HEK293 (cell line): Measurements from ENCODE around the gene BCAS3.

ENCODE experiments used
- CTCF ChIA-PET: fragments of 350-600 bp; formaldehyde crosslinking; extraction: SDS; loops from one replicate; lab custom pipeline; 2021; ENCODE audit warnings: antibody characterized with exemption; lab: Yijun Ruan, JAX
- POLR2A ChIA-PET: fragments of 300-600 bp; formaldehyde crosslinking; extraction: SDS; loops from one replicate; lab custom pipeline; 2020; ENCODE audit warnings: antibody characterized with exemption, inconsistent platforms; lab: Yijun Ruan, JAX
- H3K27ac ChIP-seq: fragments of 200-500 bp; sonication (Bioruptor generic); 2 replicates; pipeline ENCODE4 v1.5.1; 2014; ENCODE audit warnings: low read depth, low read length, control low read depth, inconsistent platforms; ENCODE audit errors: extremely low read depth
- H3K36me3 ChIP-seq, 2 experiments: fragments of 200-500 bp in 1 of 2; sonication (Bioruptor generic) in 1 of 2; 1 replicate in 1 of 2; 2 replicates in 1 of 2; pipeline ENCODE4 v1.5.1; 2014 to 2017; ENCODE audit warnings: inconsistent platforms in 2 of 2, low read length in 2 of 2; ENCODE audit not compliant: control insufficient read depth in 2 of 2, insufficient read depth in 1 of 2
- H3K4me1 ChIP-seq: fragments of 200-500 bp; sonication (Bioruptor generic); 2 replicates; pipeline ENCODE4 v1.5.1; 2014; ENCODE audit warnings: mild to moderate bottlenecking, low read length, inconsistent platforms; ENCODE audit not compliant: control insufficient read depth, insufficient read depth
- H3K4me3 ChIP-seq: 2 replicates; pipeline ENCODE4 v1.5.1; 2011; ENCODE audit warnings: low read depth, mild to moderate bottlenecking, control low read depth, low read length, moderate library complexity
- H3K9me3 ChIP-seq: fragments of 200-500 bp; sonication (Bioruptor generic); 2 replicates; pipeline ENCODE4 v1.5.1; 2014; ENCODE audit warnings: low read depth, low read length, inconsistent platforms; ENCODE audit not compliant: control insufficient read depth, insufficient read depth
- GFI1B ChIP-seq: fragments of 450-650 bp; formaldehyde crosslinking; IDR thresholded peaks from 2 replicates; pipeline ENCODE4 v1.5.1; 2016; ENCODE audit warnings: missing biosample characterization, missing genetic modification characterization
- HIC1 ChIP-seq: fragments of 450-650 bp; formaldehyde crosslinking; IDR thresholded peaks from 2 replicates; pipeline ENCODE4 v1.5.1; 2016; ENCODE audit warnings: missing biosample characterization, missing genetic modification characterization
- KLF1 ChIP-seq: fragments of 450-650 bp; formaldehyde crosslinking; IDR thresholded peaks from 2 replicates; pipeline ENCODE4 v1.5.1; 2016; ENCODE audit warnings: missing biosample characterization, missing genetic modification characterization
- KLF7 ChIP-seq: fragments of 450-650 bp; formaldehyde crosslinking; IDR thresholded peaks from 2 replicates; pipeline ENCODE4 v1.5.1; 2016; ENCODE audit warnings: missing biosample characterization, missing genetic modification characterization, borderline replicate concordance
- KLF8 ChIP-seq: fragments of 450-650 bp; formaldehyde crosslinking; IDR thresholded peaks from 2 replicates; pipeline ENCODE4 v1.5.1; 2016; ENCODE audit warnings: missing biosample characterization, missing genetic modification characterization
- MEIS1 ChIP-seq: sonication (generic); formaldehyde crosslinking; IDR thresholded peaks from 2 replicates; pipeline ENCODE4 v1.8.1; 2022; ENCODE audit warnings: missing genetic modification reagents, mild to moderate bottlenecking, borderline replicate concordance
- OVOL3 ChIP-seq: fragments of 450-650 bp; formaldehyde crosslinking; IDR thresholded peaks from 2 replicates; pipeline ENCODE4 v1.5.1; 2016; ENCODE audit warnings: missing biosample characterization, missing genetic modification characterization
- PRDM4 ChIP-seq: fragments of 450-650 bp; formaldehyde crosslinking; IDR thresholded peaks from 2 replicates; pipeline ENCODE4 v1.5.1; 2017; ENCODE audit warnings: missing biosample characterization, missing genetic modification characterization
- ZBTB11 ChIP-seq: fragments of 450-650 bp; formaldehyde crosslinking; conservative IDR thresholded peaks from 2 replicates; pipeline ENCODE4 v1.5.1; 2016; ENCODE audit warnings: low read depth, missing biosample characterization, missing genetic modification characterization
- ZEB2 ChIP-seq: fragments of 450-650 bp; formaldehyde crosslinking; IDR thresholded peaks from 2 replicates; pipeline ENCODE4 v1.5.1; 2016; ENCODE audit warnings: missing biosample characterization, missing genetic modification characterization
- ZFP69B ChIP-seq: fragments of 450-650 bp; formaldehyde crosslinking; IDR thresholded peaks from 2 replicates; pipeline ENCODE4 v1.5.1; 2016; ENCODE audit warnings: missing biosample characterization, missing genetic modification characterization
- ZNF138 ChIP-seq: fragments of 450-650 bp; formaldehyde crosslinking; IDR thresholded peaks from 2 replicates; pipeline ENCODE4 v1.5.1; 2016; ENCODE audit warnings: missing biosample characterization, missing genetic modification characterization, borderline replicate concordance
- ZNF211 ChIP-seq: fragments of 450-650 bp; formaldehyde crosslinking; IDR thresholded peaks from 2 replicates; pipeline ENCODE4 v1.5.1; 2016; ENCODE audit warnings: low read depth, missing biosample characterization, missing genetic modification characterization
- ZNF335 ChIP-seq: fragments of 450-650 bp; formaldehyde crosslinking; conservative IDR thresholded peaks from 2 replicates; pipeline ENCODE4 v1.5.1; 2016; ENCODE audit warnings: missing biosample characterization, missing genetic modification characterization
- ZNF416 ChIP-seq: fragments of 450-650 bp; formaldehyde crosslinking; IDR thresholded peaks from 2 replicates; pipeline ENCODE4 v1.5.1; 2016; ENCODE audit warnings: missing biosample characterization, missing genetic modification characterization
- ZNF518A ChIP-seq: fragments of 450-650 bp; formaldehyde crosslinking; conservative IDR thresholded peaks from 2 replicates; pipeline ENCODE4 v1.5.1; 2016; ENCODE audit warnings: low read depth, missing biosample characterization, missing genetic modification characterization
- ZNF623 ChIP-seq: fragments of 450-650 bp; formaldehyde crosslinking; IDR thresholded peaks from 2 replicates; pipeline ENCODE4 v1.5.1; 2016; ENCODE audit warnings: missing biosample characterization, missing genetic modification characterization
- ZNF658 ChIP-seq: fragments of 450-650 bp; formaldehyde crosslinking; IDR thresholded peaks from 2 replicates; pipeline ENCODE4; 2016; ENCODE audit warnings: missing biosample characterization, missing genetic modification characterization
- ZNF660 ChIP-seq: fragments of 450-650 bp; IDR thresholded peaks from 2 replicates; pipeline ENCODE4 v1.5.1; 2018; ENCODE audit warnings: missing biosample characterization, mild to moderate bottlenecking, missing genetic modification characterization
- ZNF747 ChIP-seq: fragments of 450-650 bp; formaldehyde crosslinking; IDR thresholded peaks from 2 replicates; pipeline ENCODE4 v1.5.1; 2016; ENCODE audit warnings: missing biosample characterization, missing genetic modification characterization

The BCAS3 gene

GRCh38 chr17:61368832-61369450 lies 691.3 kb downstream of the BCAS3 start (continued):
- TF ChIP-seq ZBTB11 (tag by site-specific recombination), result no peak
- no peak for TF ChIP-seq KLF1 (tag by site-specific recombination)
- no peak for TF ChIP-seq ZNF623 (tag by site-specific recombination)
- TF ChIP-seq KLF7 (tag by site-specific recombination), result no peak

- TF ChIP-seq GFI1B (tag by site-specific recombination), result no peak
- no peak for TF ChIP-seq ZNF138
- TF ChIP-seq MEIS1 (CRISPR knock-in tag), result no peak
- TF ChIP-seq, all 188 proteins: peak for 0
- POLR2A ChIA-PET, result no interaction called here
- no peaks in the 10 kb centered on the region for H3K36me3 ChIP-seq
Observed at GRCh38 chr17:61369751-61370150, 692.1 kb downstream of the BCAS3 start.

GRCh38 chr17:61371179-61371578 lies 693.5 kb downstream of the BCAS3 start:
- Histone ChIP-seq H3K36me3 (no peaks in the 10 kb centered on the region), H3K4me1 (no peaks in the 10 kb centered on the region), H3K9me3 (no peaks in the 10 kb centered on the region), H3K27ac (no peak overlapping the region), H3K4me3 (no peak overlapping the region)
- ChIA-PET POLR2A (no interaction called here), CTCF (interaction anchor here (0.6 to 2.1 kb wide), 3 partner anchors 19 to 224 kb away, joined by 3 to 8 read pairs (median 3); no protein-coding TSS in a partner anchor)
- TF ChIP-seq OVOL3 (no peak), ZNF518A (no peak), ZNF416 (tag by site-specific recombination) (no peak), ZNF211 (tag by site-specific recombination) (no peak), ZNF747 (tag by site-specific recombination) (no peak), ZNF335 (tag by site-specific recombination) (no peak), ZEB2 (tag by site-specific recombination) (no peak), HIC1 (no peak), ZFP69B (tag by site-specific recombination) (no peak), PRDM4 (tag by site-specific recombination) (no peak), KLF8 (tag by site-specific recombination) (no peak), ZNF658 (tag by site-specific recombination) (no peak), ZNF660 (tag by site-specific recombination) (no peak)

More at GRCh38 chr17:61369751-61370150, 692.1 kb downstream of the BCAS3 start:
- CTCF ChIA-PET, result interaction anchor here (0.6 kb wide), 1 partner anchor 20 kb away, joined by 7 read pairs; no protein-coding TSS in a partner anchor
- no peak overlapping the region for H3K27ac ChIP-seq
- no peaks in the 10 kb centered on the region for H3K9me3 ChIP-seq
- no peaks in the 10 kb centered on the region for H3K4me1 ChIP-seq
- no peak overlapping the region for H3K4me3 ChIP-seq
